Endothelial cell of coronary artery (primary cell): ENCODE results near the gene CDCP1. TPM values are rescaled to one million over a fixed set of nuclear protein-coding genes. Genes with fewer than 3 reads are reported as not detected.

Experiments used
- total RNA-seq: library from RNA; depleted of rRNA; stranded (reverse); fragments of >200 nt; gene quantifications from 2 replicates; pipeline ENCODE4 v1.2.3, GENCODE V29; 2014

CDCP1 gene, protein sequence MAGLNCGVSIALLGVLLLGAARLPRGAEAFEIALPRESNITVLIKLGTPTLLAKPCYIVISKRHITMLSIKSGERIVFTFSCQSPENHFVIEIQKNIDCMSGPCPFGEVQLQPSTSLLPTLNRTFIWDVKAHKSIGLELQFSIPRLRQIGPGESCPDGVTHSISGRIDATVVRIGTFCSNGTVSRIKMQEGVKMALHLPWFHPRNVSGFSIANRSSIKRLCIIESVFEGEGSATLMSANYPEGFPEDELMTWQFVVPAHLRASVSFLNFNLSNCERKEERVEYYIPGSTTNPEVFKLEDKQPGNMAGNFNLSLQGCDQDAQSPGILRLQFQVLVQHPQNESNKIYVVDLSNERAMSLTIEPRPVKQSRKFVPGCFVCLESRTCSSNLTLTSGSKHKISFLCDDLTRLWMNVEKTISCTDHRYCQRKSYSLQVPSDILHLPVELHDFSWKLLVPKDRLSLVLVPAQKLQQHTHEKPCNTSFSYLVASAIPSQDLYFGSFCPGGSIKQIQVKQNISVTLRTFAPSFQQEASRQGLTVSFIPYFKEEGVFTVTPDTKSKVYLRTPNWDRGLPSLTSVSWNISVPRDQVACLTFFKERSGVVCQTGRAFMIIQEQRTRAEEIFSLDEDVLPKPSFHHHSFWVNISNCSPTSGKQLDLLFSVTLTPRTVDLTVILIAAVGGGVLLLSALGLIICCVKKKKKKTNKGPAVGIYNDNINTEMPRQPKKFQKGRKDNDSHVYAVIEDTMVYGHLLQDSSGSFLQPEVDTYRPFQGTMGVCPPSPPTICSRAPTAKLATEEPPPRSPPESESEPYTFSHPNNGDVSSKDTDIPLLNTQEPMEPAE
- total RNA-seq, result 3.3 and 5.1 TPM in 2 replicates

DNA sequence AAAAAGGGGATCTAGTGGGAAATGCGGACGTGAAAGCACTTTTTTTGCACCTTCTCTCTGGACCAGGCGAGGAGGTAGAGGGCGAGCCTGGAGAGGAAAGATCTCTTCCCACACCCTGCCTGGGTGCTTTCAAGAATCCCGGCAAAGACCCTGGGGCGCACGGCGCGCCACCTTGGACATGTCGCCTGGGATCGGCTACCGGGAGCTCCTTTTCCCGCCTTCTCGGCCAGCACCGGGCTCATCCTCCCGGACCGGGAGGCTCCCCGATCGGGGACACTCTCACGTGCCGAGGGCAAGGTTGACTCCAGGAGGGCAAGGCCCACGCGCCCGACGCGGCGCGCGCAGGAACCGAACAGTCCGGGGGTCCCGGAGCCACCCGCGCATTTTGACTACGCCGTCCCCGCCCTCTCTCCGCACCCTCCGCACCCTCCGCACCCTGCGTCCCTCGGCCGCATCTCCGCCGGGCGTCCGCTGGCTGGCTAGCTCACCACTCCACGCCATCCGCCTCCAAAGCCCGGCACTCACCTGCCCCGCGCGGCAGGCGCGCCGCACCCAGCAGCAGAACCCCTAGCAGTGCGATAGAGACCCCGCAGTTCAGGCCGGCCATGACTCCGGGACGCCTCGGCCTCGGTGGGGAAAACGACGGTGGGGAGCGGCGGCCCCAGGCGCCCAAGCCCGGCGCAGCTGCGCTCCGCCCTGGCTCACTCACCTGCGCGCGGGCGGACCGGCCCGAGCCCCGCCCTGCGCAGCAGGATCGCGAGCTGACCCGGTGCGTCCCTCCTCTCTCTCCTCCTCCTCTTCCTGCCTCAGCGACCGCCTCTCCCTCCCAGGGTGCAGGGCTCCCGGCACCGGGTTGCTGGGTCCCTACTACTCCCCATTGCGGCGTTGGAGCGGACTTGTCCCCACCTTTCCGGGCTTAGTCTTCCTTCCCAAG is at the start of gene CDCP1:
Gene CDCP1 (minus strand): TSS at position 698 of the 934 bp plus-strand sequence. CDS start 91 bp downstream, at position 607.

Other genes with a start within 250 kb of the CDCP1 start
- gene ZDHHC3, start 170.2 kb downstream of the CDCP1 start, total RNA-seq, result 48.7 and 50.4 TPM in 2 replicates
- 60.0 and 61.7 TPM in 2 replicates for gene EXOSC7, start 170.1 kb downstream of the CDCP1 start, total RNA-seq
- gene CLEC3B, start 120.1 kb downstream of the CDCP1 start, total RNA-seq, result 0.72 and 2.6 TPM in 2 replicates
- gene TMEM158, start 79.9 kb upstream of the CDCP1 start, total RNA-seq, result 5.6 and 12.4 TPM in 2 replicates
- gene LARS2, start 242.2 kb upstream of the CDCP1 start, total RNA-seq, result 18.1 and 21.4 TPM in 2 replicates